ENCODE measurements around the gene PLEKHA1.

The PLEKHA1 gene

DNA sequence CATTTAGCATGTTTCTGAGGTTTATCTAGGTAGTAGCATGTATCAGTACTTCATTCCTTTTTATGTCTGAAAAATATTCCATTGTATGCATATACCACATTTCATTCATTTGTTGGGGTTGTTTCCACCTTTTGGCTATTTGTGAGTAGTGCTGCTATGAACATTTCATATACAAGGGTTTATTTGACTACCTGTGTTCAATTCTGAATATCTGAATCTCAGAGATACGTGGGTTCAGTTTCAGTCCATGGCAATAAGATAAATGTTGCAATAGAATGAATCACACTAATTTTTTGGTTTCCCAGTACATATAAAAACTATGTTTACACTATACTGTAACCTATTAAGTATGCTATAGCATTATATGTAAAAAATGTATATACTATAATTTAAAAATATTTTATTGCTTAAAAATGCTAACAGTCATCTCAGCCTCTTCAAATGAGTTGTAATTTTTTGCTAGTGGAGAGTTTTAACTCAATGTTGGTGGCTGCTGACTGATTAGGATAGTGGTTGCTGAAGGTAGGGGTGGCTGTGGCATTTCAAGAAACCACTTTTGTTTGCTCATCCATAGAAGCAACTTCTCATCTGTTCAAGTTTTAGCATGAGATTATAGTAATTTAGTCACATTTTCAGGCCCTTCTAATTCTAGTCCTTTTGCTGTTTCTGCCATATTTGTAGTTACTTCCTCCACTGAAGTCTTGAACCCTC, 13.9 kb downstream of the PLEKHA1 start:
- no peak overlapping the region for H3K4me3 ChIP-seq (ENCODE audit: low read depth, low read length)
- TF ChIP-seq MYC (IDR thresholded peaks at IDR 0.05; ENCODE audit: low read depth, low read length) (no peak), POLR2A (IDR thresholded peaks at IDR 0.05; ENCODE audit: extremely low read depth, insufficient read length) (no peak)
- TF ChIP-seq, protein P1, sequence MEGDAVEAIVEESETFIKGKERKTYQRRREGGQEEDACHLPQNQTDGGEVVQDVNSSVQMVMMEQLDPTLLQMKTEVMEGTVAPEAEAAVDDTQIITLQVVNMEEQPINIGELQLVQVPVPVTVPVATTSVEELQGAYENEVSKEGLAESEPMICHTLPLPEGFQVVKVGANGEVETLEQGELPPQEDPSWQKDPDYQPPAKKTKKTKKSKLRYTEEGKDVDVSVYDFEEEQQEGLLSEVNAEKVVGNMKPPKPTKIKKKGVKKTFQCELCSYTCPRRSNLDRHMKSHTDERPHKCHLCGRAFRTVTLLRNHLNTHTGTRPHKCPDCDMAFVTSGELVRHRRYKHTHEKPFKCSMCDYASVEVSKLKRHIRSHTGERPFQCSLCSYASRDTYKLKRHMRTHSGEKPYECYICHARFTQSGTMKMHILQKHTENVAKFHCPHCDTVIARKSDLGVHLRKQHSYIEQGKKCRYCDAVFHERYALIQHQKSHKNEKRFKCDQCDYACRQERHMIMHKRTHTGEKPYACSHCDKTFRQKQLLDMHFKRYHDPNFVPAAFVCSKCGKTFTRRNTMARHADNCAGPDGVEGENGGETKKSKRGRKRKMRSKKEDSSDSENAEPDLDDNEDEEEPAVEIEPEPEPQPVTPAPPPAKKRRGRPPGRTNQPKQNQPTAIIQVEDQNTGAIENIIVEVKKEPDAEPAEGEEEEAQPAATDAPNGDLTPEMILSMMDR (IDR thresholded peaks at IDR 0.05; ENCODE audit: low read depth, low read length) = no peak
- TF ChIP-seq, protein P2, sequence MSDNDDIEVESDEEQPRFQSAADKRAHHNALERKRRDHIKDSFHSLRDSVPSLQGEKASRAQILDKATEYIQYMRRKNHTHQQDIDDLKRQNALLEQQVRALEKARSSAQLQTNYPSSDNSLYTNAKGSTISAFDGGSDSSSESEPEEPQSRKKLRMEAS (IDR thresholded peaks at IDR 0.05; ENCODE audit: low read depth, low read length) = no peak
- no peak for DNase-seq (ENCODE audit: low read depth)

DNA sequence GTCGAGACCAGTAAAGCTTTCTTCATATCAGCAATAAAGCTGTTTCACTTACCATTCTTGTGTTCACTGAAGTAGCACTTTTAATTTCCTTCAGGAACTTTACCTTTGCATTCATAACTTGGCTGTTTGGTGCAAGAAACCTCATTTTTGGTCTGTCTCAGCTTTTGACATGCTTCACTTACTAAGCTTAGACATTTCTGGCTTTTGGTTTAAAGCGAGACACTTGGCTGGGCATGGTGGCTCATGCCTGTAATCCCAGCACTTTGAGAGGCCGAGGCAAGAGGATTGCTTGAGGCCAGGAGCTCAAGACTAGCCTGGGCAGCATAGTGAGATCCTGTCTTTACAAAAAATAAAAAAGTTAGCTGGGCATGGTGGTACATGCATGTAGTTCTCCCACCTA, 15.8 kb downstream of the PLEKHA1 start:
- no peak for DNase-seq (ENCODE audit: low read depth)
- TF ChIP-seq MYC (IDR thresholded peaks at IDR 0.05; ENCODE audit: low read depth, low read length) = no peak
- TF ChIP-seq POLR2A (IDR thresholded peaks at IDR 0.05; ENCODE audit: extremely low read depth, insufficient read length) = no peak
- H3K4me3 ChIP-seq (ENCODE audit: low read depth, low read length) = no peak overlapping the region

DNA sequence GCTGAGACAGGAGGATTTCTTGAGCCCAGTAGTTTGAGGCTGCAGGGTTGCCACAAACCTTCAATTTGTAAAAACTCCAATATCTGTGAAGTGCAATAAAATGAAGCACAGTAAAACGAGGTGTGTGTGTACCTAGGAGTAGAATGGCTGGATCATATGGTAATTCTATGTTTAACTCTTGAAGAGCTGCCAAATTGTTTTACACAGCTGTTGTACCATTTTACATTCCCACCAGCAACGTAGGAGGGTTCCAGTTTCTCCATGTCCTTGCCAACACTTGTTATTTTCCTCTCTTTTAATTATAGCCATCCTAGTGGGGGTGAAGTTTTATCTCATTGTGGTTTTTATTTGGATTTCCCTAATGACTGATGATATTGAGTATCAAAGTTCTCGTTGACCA, 16.2 kb downstream of the PLEKHA1 start:
- no peak for DNase-seq (ENCODE audit: low read depth)
- no peak for TF ChIP-seq MYC (IDR thresholded peaks at IDR 0.05; ENCODE audit: low read depth, low read length)
- TF ChIP-seq, protein P1 (IDR thresholded peaks at IDR 0.05; ENCODE audit: low read depth, low read length) = no peak
- TF ChIP-seq, protein P2 (IDR thresholded peaks at IDR 0.05; ENCODE audit: low read depth, low read length) = no peak

DNA sequence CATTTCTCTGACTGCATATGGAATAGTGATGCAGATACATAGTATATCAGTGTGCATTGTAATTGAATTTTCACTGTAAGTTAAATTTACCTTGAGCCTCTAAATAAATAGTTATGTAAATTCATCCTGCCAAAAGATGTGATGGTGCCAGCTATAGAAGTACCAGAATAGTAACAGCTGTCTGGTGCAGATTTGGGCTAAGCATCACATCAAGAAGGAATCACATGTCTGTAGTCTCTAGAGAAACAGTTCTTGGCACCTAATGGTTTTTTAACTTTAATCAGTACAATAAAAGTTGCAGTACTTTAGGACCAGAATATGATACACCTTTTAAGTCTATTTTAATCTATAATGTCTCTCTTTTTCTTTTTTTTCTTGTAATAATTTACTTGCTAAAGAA, 17.4 kb downstream of the PLEKHA1 start:
- no peak overlapping the region for H3K4me3 ChIP-seq (ENCODE audit: low read depth, low read length)
- no peak for DNase-seq (ENCODE audit: low read depth)
- TF ChIP-seq, protein P1 (IDR thresholded peaks at IDR 0.05; ENCODE audit: low read depth, low read length) = no peak
- TF ChIP-seq POLR2A (IDR thresholded peaks at IDR 0.05; ENCODE audit: extremely low read depth, insufficient read length) (no peak), MYC (IDR thresholded peaks at IDR 0.05; ENCODE audit: low read depth, low read length) (no peak)
- TF ChIP-seq, protein P2 (IDR thresholded peaks at IDR 0.05; ENCODE audit: low read depth, low read length) = no peak

More for the DNA sequence above, 16.2 kb downstream of the PLEKHA1 start:
- H3K4me3 ChIP-seq (ENCODE audit: low read depth, low read length) = no peak overlapping the region

DNA sequence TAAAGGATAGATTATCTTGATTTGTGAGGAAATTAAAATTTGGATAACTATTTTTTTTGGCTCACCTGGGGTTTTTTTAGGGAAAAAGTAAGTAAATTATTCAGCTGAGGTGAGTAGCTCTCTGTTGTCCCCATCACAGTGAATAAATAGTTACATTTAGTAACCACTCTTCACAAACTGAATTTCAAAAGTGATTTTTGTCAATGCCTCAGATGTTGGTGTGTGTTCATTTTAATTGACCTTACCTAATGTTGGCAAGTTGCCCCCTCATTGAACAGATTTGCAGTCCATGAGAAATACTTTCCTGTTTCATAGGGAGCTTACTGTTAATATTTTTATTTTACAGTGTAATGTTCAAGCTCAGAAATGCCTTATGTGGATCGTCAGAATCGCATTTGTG, 18.3 kb downstream of the PLEKHA1 start:
- H3K4me3 ChIP-seq (ENCODE audit: low read depth, low read length) = no peak overlapping the region
- DNase-seq (ENCODE audit: low read depth) = no peak
- TF ChIP-seq MYC (IDR thresholded peaks at IDR 0.05; ENCODE audit: low read depth, low read length) = no peak
- TF ChIP-seq, protein P2 (IDR thresholded peaks at IDR 0.05; ENCODE audit: low read depth, low read length) = no peak
- no peak for TF ChIP-seq POLR2A (IDR thresholded peaks at IDR 0.05; ENCODE audit: extremely low read depth, insufficient read length)
- TF ChIP-seq, protein P1 (IDR thresholded peaks at IDR 0.05; ENCODE audit: low read depth, low read length) = no peak

DNA sequence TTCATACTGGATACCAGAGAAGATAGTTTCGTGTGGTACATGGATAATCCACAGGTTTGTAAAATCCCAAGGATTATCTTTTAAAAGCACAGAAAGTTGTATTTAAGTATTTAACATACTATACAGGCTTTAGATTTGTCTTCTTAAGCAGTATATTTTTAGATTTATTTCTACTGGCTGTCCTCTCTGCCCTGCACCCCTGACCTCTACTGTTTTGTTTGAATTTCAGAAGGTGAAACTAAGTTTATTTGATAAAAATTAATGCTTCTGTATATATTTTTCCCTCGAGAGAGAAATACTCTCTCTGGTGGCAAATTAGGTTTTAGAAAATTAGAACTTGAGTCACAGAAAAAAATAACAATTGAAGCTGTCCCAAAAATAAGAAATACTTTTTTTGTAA, 18.8 kb downstream of the PLEKHA1 start:
- no peak for DNase-seq (ENCODE audit: low read depth)
- H3K4me3 ChIP-seq (ENCODE audit: low read depth, low read length) = no peak overlapping the region
- TF ChIP-seq, protein P1 (IDR thresholded peaks at IDR 0.05; ENCODE audit: low read depth, low read length) = no peak
- TF ChIP-seq, protein P2 (IDR thresholded peaks at IDR 0.05; ENCODE audit: low read depth, low read length) = no peak
- TF ChIP-seq MYC (IDR thresholded peaks at IDR 0.05; ENCODE audit: low read depth, low read length) (no peak), POLR2A (IDR thresholded peaks at IDR 0.05; ENCODE audit: extremely low read depth, insufficient read length) (no peak)

Data from NB4 (cell line).